NOMO-1 treated with DMSO at 0.1 percent for 48 hours (cell line): ENCODE results near the gene PLCB2.

Experiments
- DNase-seq: peaks from one replicate; lab custom pipeline; 2025; ENCODE audit not compliant: unreplicated experiment; lab: John Stamatoyannopoulos, UW

PLCB2 gene

GRCh38 chr15:40240619-40241221 lies 67.0 kb downstream of the PLCB2 start:
- no peak for DNase-seq

GRCh38 chr15:40239693-40240618 lies 67.8 kb downstream of the PLCB2 start:
- DNase-seq, result no peak

GRCh38 chr15:40239404-40239692 lies 68.4 kb downstream of the PLCB2 start:
- DNase-seq, result no peak

- DNase-seq, result peak; percentile 27
These were observed 69.0 kb downstream of the PLCB2 start, which contains the start of gene PAK6 for GRCh38 chr15:40238532-40239403. TSS of gene PAK6 (plus strand) at chr15:40239063. CDS start at chr15:40264786, 25,723 bp downstream.
